H7 (cell line): ENCODE results near the gene GUCA1C. TPM values are rescaled to one million over a fixed set of nuclear protein-coding genes. Genes with fewer than 3 reads are reported as not detected.
A peak's percentile ranks its signal among the peaks of the same experiment; 100 is the strongest.

Experiments used
- DNase-seq: peaks from one replicate; pipeline ENCODE4 v3.0.0; 2012
- H3K27me3 ChIP-seq: 2 replicates; pipeline ENCODE4 v1.6.0; 2011; ENCODE audit warnings: mild to moderate bottlenecking, low read length; ENCODE audit not compliant: control insufficient read depth, insufficient read depth
- H3K36me3 ChIP-seq: replicated peaks from 2 replicates; pipeline ENCODE4 v1.5.1; 2011; ENCODE audit warnings: low read length; ENCODE audit not compliant: control insufficient read depth, insufficient read depth
- H3K4me3 ChIP-seq: 2 replicates; pipeline ENCODE4 v1.5.1; 2011; ENCODE audit warnings: low read depth, mild to moderate bottlenecking, control low read depth, low read length, moderate library complexity; ENCODE audit not compliant: insufficient read depth
- total RNA-seq: library from RNA; depleted of rRNA; stranded (reverse); fragments of >200 nt; shearing (Covaris generic); gene quantifications from 2 replicates; pipeline ENCODE4 v1.2.3, GENCODE V29; 2014; rRNA removed

Gene GUCA1C
- total RNA-seq, 1 experiment from 2014 or later = not detected

DNA sequence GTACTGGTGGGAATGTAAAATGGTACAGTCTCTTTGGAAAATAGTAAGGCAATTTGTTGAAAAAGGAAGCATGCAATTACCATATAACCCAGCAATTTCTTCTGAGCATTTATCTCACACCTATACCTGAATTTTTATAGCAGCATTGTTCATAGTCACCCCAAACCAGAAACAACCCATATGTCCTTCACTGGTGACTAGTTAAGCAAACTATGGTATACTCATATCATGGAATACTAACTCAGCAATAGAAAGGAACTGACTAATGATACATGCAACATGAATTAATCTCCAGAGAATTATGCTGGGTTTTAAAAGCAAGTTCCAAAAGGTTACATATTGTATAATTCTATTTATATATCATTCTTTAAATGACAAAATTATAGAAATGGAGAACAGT, 70.9 kb downstream of the GUCA1C start:
- H3K36me3 ChIP-seq = no peaks in the 10 kb centered on the region
- no peak overlapping the region for H3K4me3 ChIP-seq
- DNase-seq = no peak
- H3K27me3 ChIP-seq = no peaks in the 10 kb centered on the region

GRCh38 chr3:108879915-108880314, 73.8 kb downstream of the GUCA1C start:
- Histone ChIP-seq H3K27me3 (no peaks in the 10 kb centered on the region), H3K36me3 (no peaks in the 10 kb centered on the region), H3K4me3 (no peak overlapping the region)
- DNase-seq = peak; percentile 38

- H3K27me3 ChIP-seq = no peaks in the 10 kb centered on the region
- H3K36me3 ChIP-seq = no peaks in the 10 kb centered on the region
- DNase-seq = no peak
- no peak overlapping the region for H3K4me3 ChIP-seq
Observed at GRCh38 chr3:108877901-108878300, 75.8 kb downstream of the GUCA1C start.

DNA sequence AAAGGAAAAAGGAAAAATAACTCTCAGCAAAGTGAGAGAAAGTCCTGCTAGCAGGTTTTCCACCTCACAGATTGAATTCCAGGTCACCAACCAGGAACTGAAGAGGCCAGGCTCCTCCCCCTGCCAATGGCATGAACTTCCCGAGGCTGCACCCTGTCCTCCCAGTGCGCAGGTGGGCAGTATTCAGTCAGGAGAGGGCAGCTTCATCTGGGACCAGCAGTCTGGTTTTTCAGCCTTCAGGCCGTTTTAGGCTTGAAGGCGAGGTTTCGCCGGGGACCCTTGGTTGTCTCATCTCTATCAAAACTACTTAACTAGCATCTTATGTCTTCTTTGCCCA, 89.9 kb downstream of the GUCA1C start:
- Histone ChIP-seq H3K27me3 (no peaks in the 10 kb centered on the region), H3K4me3 (no peak overlapping the region), H3K36me3 (no peaks in the 10 kb centered on the region)
- DNase-seq = no peak

- no peaks in the 10 kb centered on the region for H3K27me3 ChIP-seq
- no peak for DNase-seq
- H3K4me3 ChIP-seq = no peak overlapping the region
- H3K36me3 ChIP-seq = no peaks in the 10 kb centered on the region
Observed at GRCh38 chr3:108862865-108863798, 90.5 kb downstream of the GUCA1C start.

- H3K27me3 ChIP-seq = no peaks in the 10 kb centered on the region
- no peaks in the 10 kb centered on the region for H3K36me3 ChIP-seq
- DNase-seq = no peak
- no peak overlapping the region for H3K4me3 ChIP-seq
Observed at GRCh38 chr3:108861401-108861800, 92.3 kb downstream of the GUCA1C start.

Other genes with a start within 250 kb of the GUCA1C start
- not detected in 2 replicates for gene RETNLB, start 196.5 kb downstream of the GUCA1C start, total RNA-seq
- gene TRAT1, start 131.1 kb downstream of the GUCA1C start, total RNA-seq = not detected in 2 replicates
- gene MORC1, start 164.3 kb upstream of the GUCA1C start, total RNA-seq = not detected in 2 replicates
- not detected in 2 replicates for gene C3orf85, start 182.8 kb upstream of the GUCA1C start, total RNA-seq